ENCODE measurements around the gene TMIGD1. TPM values are rescaled to one million over a fixed set of nuclear protein-coding genes. Genes with fewer than 3 reads are reported as not detected.

Gene TMIGD1
- total RNA-seq, 8 experiments from 2014 or later, result not detected

GRCh38 chr17:30312226-30312625 is 21.6 kb downstream of the TMIGD1 start:
- Histone ChIP-seq H3K27ac (no peak overlapping the region), H3K4me1 (replicated peaks in 1 of 2) (no peaks in the 10 kb centered on the region), H3K4me3 (no peak overlapping the region)
- ATAC-seq (replicated peaks in 6 of 8), result peak in 3 of 8 experiments; percentile 84 to 94 (median 91)
- in situ Hi-C loops (cut with MboI; ENCODE audit: low pct_unique_long_range_greater_than_20kb in 2 of 9, low sequenced_read_pairs in 9 of 9, unreplicated experiment in 9 of 9), result no loop called here
- 0 to 60% (median 44%) methylated on average over 1 to 2 of the region's 2 CpGs; no CpG with 5 or more reads in 1 of the 10 experiments for WGBS, 10 experiments

GRCh38 chr17:30310562-30310961 is 23.3 kb downstream of the TMIGD1 start:
- Histone ChIP-seq H3K27ac (no peak overlapping the region), H3K4me3 (no peak overlapping the region), H3K4me1 (replicated peaks in 1 of 2) (no peaks in the 10 kb centered on the region)
- WGBS, 10 experiments, result 83 to 100% (median 100%) methylated on average over 1 to 2 of the region's 2 CpGs; no CpG with 5 or more reads in 3 of the 10 experiments
- in situ Hi-C loops (cut with MboI; ENCODE audit: low pct_unique_long_range_greater_than_20kb in 2 of 9, low sequenced_read_pairs in 9 of 9, unreplicated experiment in 9 of 9), result no loop called here
- ATAC-seq (replicated peaks in 6 of 8), result no peak

DNA sequence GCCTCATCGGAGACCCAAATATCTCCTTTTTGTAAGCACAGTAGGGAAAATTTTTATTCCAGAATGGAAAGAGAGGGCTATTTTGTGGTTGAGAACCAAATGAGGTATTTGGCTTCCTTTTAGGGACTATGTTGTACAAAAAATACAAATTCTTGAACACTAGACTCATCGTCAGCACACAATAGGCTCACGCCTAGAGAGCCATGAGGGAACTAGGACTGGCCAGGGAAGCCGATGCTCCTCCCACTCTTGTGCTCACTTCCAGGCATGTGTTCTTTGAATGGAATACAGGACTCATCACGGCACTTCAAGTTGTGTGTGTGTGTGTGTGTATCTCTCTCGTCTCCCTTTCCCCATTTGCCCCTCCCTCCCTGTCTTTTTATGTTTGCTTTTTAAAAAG is 24.3 kb downstream of the TMIGD1 start:
- peak in 1 of 8 experiments; percentile 15 for ATAC-seq (replicated peaks in 6 of 8)
- in situ Hi-C loops (cut with MboI; ENCODE audit: low pct_unique_long_range_greater_than_20kb in 2 of 9, low sequenced_read_pairs in 9 of 9, unreplicated experiment in 9 of 9), result no loop called here

DNA sequence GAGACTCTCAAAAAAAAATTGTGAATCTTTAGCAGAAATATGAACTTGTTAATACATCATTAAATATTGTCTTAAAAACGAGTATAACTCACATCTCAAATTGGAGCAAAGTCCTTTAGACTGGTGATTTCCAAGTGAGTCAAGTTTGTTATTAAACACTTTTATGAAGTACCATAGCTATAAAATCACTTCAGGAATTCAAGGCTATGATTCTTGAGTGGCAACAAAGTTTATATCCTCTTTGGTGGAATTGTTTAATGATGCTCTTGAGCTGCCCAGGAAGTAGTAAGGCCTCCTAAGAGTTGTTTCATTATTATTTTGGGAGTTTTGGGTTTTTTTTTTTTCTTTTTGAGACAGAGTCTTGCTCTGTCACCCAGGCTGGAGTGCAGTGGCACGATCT is 25.5 kb downstream of the TMIGD1 start:
- 20 to 100% (median 80%) methylated on average over 1 to 2 of the region's 2 CpGs; no CpG with 5 or more reads in 1 of the 10 experiments for WGBS, 10 experiments
- no peak for ATAC-seq (replicated peaks in 6 of 8)
- in situ Hi-C loops (cut with MboI; ENCODE audit: low pct_unique_long_range_greater_than_20kb in 2 of 9, low sequenced_read_pairs in 9 of 9, unreplicated experiment in 9 of 9), result no loop called here

More for the DNA sequence above, 24.3 kb downstream of the TMIGD1 start:
- Histone ChIP-seq H3K4me3 (no peak overlapping the region), H3K4me1 (replicated peaks in 1 of 2) (no peaks in the 10 kb centered on the region), H3K27ac (no peak overlapping the region)
- WGBS, 10 experiments, result 26 to 98% (median 90%) methylated on average over 3 to 5 of the region's 6 CpGs; no CpG with 5 or more reads in 5 of the 10 experiments

GRCh38 chr17:30304778-30305177 is 29.1 kb downstream of the TMIGD1 start:
- WGBS, 10 experiments, result 72 to 100% (median 91%) methylated on average over 1 to 3 of the region's 3 CpGs; no CpG with 5 or more reads in 1 of the 10 experiments
- Histone ChIP-seq H3K27ac (no peak overlapping the region), H3K4me1 (replicated peaks in 1 of 2) (no peaks in the 10 kb centered on the region), H3K4me3 (no peak overlapping the region)
- in situ Hi-C loops (cut with MboI; ENCODE audit: low pct_unique_long_range_greater_than_20kb in 2 of 9, low sequenced_read_pairs in 9 of 9, unreplicated experiment in 9 of 9), result no loop called here
- no peak for ATAC-seq (replicated peaks in 6 of 8)

More for the DNA sequence above, 25.5 kb downstream of the TMIGD1 start:
- no peak overlapping the region for H3K27ac ChIP-seq
- no peak overlapping the region for H3K4me3 ChIP-seq
- no peaks in the 10 kb centered on the region for H3K4me1 ChIP-seq (replicated peaks in 1 of 2)

DNA sequence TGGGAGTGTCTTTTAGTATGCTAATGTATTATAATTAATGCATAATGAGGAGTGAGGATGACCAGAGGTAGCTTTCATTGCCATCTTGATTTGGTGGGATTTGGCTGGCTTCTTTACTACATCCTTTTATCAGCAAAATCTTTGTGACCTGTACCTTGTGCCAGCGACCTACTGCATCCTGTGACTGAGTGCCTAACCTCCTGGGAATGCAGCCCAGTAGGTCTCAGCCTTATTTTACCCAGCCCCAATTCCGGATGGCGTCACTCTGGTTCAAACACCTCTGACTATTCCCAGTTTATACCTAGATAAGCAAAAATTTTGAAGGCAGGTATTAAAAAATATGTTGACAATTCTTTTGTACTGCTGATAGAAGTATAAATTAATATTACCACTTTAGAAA is 31.6 kb downstream of the TMIGD1 start:
- ATAC-seq (replicated peaks in 6 of 8), result no peak
- 60 to 100% (median 100%) methylated on average over 1 to 3 of the region's 3 CpGs; no CpG with 5 or more reads in 3 of the 10 experiments for WGBS, 10 experiments
- H3K27ac ChIP-seq, result no peak overlapping the region
- in situ Hi-C loops (cut with MboI; ENCODE audit: low pct_unique_long_range_greater_than_20kb in 2 of 9, low sequenced_read_pairs in 9 of 9, unreplicated experiment in 9 of 9), result no loop called here
- no peaks in the 10 kb centered on the region for H3K4me1 ChIP-seq (replicated peaks in 1 of 2)
- H3K4me3 ChIP-seq, result no peak overlapping the region

GRCh38 chr17:30300818-30301217 is 33.0 kb downstream of the TMIGD1 start:
- in situ Hi-C loops (cut with MboI; ENCODE audit: low pct_unique_long_range_greater_than_20kb in 2 of 9, low sequenced_read_pairs in 9 of 9, unreplicated experiment in 9 of 9), result no loop called here
- Histone ChIP-seq H3K27ac (no peak overlapping the region), H3K4me1 (replicated peaks in 1 of 2) (no peaks in the 10 kb centered on the region), H3K4me3 (no peak overlapping the region)
- ATAC-seq (replicated peaks in 6 of 8), result no peak

- Histone ChIP-seq H3K4me3 (no peak overlapping the region), H3K27ac (no peak overlapping the region), H3K4me1 (replicated peaks in 1 of 2) (no peaks in the 10 kb centered on the region)
- WGBS, 10 experiments, result 0 to 100% (median 67%) methylated on average over 1 of the region's 1 CpG; no CpG with 5 or more reads in 2 of the 10 experiments
- no peak for ATAC-seq (replicated peaks in 6 of 8)
- in situ Hi-C loops (cut with MboI; ENCODE audit: low pct_unique_long_range_greater_than_20kb in 2 of 9, low sequenced_read_pairs in 9 of 9, unreplicated experiment in 9 of 9), result loop anchor here in 3 of 9 experiments (25.0 kb wide), 1 partner anchor 187 kb away; the partner anchor contains the start of gene NSRP1 (in 3 of the 3)
These were observed 34.9 kb downstream of the TMIGD1 start for GRCh38 chr17:30299000-30299399.

GRCh38 chr17:30297715-30298114 is 36.1 kb downstream of the TMIGD1 start:
- WGBS, 10 experiments, result 60 to 100% (median 89%) methylated on average over 1 to 3 of the region's 4 CpGs; no CpG with 5 or more reads in 4 of the 10 experiments
- in situ Hi-C loops (cut with MboI; ENCODE audit: low pct_unique_long_range_greater_than_20kb in 2 of 9, low sequenced_read_pairs in 9 of 9, unreplicated experiment in 9 of 9), result loop anchor here in 3 of 9 experiments (25.0 kb wide), 1 partner anchor 185 kb away; the partner anchor contains the start of gene NSRP1 (in 3 of the 3)
- H3K4me3 ChIP-seq, result no peak overlapping the region
- H3K4me1 ChIP-seq (replicated peaks in 1 of 2), result no peaks in the 10 kb centered on the region
- H3K27ac ChIP-seq, result no peak overlapping the region
- ATAC-seq (replicated peaks in 6 of 8), result no peak

DNA sequence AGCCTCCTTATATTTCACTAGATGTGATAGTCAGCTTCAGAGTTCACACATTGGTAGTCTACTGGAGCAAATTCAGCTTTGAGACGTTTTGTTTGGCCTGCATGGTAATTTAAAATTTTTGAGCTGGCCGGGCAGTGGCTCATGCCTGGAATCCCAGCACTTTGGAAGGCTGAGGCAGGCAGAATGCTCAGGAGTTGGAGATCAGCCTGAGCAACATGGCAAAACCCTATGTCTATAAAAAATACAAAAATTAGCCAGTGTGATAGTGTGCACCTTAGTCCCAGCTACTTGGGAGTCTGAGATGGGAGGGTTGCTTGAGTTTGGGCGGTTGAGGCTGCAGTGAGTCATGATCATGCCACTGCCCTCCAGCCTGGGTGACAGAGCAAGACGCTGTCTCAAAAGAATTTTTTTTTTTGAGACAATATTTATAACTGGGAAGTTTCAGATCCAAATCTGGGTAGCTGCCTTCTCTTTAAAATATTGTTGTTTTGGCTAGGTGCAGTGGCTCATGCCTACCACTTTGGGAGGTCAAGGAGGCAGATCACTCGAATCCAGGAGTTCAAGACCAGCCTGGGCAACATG is 37.3 kb downstream of the TMIGD1 start:
- no peaks in the 10 kb centered on the region for H3K4me1 ChIP-seq (replicated peaks in 1 of 2)
- no peak overlapping the region for H3K27ac ChIP-seq
- 0 to 100% (median 66%) methylated on average over 1 to 5 of the region's 5 CpGs for WGBS, 10 experiments
- no peak for ATAC-seq (replicated peaks in 6 of 8)
- H3K4me3 ChIP-seq, result no peak overlapping the region
- in situ Hi-C loops (cut with MboI; ENCODE audit: low pct_unique_long_range_greater_than_20kb in 2 of 9, low sequenced_read_pairs in 9 of 9, unreplicated experiment in 9 of 9), result loop anchor here in 3 of 9 experiments (25.0 kb wide), 1 partner anchor 184 kb away; the partner anchor contains the start of gene NSRP1 (in 3 of the 3)

GRCh38 chr17:30292286-30292858 is 41.5 kb downstream of the TMIGD1 start:
- Histone ChIP-seq H3K27ac (no peak overlapping the region), H3K4me3 (peak overlapping the region; percentile 72 to 97 (median 93)), H3K4me1 (replicated peaks in 1 of 2) (peaks cover 6 to 9% of the 10 kb centered on the region in 2 donors)
- WGBS, 10 experiments, result 0 to 100% (median 37%) methylated on average over 1 to 13 of the region's 17 CpGs; no CpG with 5 or more reads in 3 of the 10 experiments
- peak in 4 of 8 experiments; percentile 25 to 64 (median 54) for ATAC-seq (replicated peaks in 6 of 8)
- in situ Hi-C loops (cut with MboI; ENCODE audit: low pct_unique_long_range_greater_than_20kb in 2 of 9, low sequenced_read_pairs in 9 of 9, unreplicated experiment in 9 of 9), result loop anchor here in 3 of 9 experiments (25.0 kb wide), 1 partner anchor 180 kb away; the partner anchor contains the start of gene NSRP1 (in 3 of the 3)

DNA sequence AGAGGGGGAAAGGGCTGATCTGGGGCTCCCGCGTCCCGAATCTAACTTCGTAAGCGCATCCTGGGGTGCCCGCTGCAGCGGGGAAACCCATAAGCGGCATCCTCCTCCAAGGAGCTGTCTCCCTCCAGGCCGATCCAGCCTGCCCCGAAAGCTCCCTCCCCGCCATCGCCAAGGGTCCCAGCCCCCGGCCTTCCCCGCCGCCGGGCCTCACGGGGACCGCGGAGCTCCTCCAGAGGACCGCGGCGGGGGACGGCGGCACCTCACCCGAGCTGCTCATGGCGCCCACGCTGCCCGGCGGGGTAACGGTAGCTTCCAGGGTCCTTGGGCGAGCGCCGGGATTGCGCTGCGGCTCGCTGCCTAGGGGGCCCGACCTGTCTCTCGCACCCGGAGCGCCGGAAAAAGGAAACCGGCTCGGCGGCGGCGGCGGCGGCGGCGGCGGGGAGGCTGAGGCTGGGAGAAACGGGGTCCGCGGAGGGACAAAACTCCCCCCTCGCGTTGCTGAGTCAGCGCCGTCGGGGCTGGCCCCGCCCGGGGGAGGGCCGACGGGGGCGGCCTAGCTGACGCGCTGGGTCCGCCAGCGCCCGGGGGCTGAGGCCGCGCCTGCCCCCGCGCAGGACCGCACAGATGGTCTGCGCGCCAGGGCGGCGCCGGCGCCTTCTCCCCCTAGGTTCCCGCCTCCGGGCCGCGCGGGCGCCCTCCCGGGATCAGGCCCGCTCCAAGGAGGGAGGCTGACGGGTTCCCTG is 42.1 kb downstream of the TMIGD1 start, which contains the start of gene BLMH:
Gene BLMH, minus strand, starts transcription at position 402 of the 743 bp plus-strand sequence. Its CDS starts 125 bp downstream, at position 277.
- peak within 1 kb of the TSS in 1 of 2 donors; percentile 34 for H3K27ac ChIP-seq
- in situ Hi-C loops (cut with MboI; ENCODE audit: low pct_unique_long_range_greater_than_20kb in 2 of 9, low sequenced_read_pairs in 9 of 9, unreplicated experiment in 9 of 9), result loop anchor here in 3 of 9 experiments (25.0 kb wide), 1 partner anchor 179 kb away; the partner anchor contains the start of gene NSRP1 (in 3 of the 3)
- H3K4me1 ChIP-seq (replicated peaks in 1 of 2), result peaks cover 6 to 9% of the 10 kb centered on the region in 2 donors
- ATAC-seq (replicated peaks in 6 of 8), result peak; percentile 84 to 95 (median 90)
- 0 to 4% (median 0%) methylated on average over 2 to 10 of the region's 89 CpGs; no CpG with 5 or more reads in 5 of the 10 experiments for WGBS, 10 experiments
- H3K4me3 ChIP-seq, result peak within 1 kb of the TSS; percentile 72 to 97 (median 93)

All from motor neuron (in vitro differentiated cells).